NCI-H1092 treated with DMSO at 0.1 percent for 48 hours (cell line): ENCODE data around the gene SPHKAP.
"Not testable (repeated sequence)": the region's sequence is repeated elsewhere in the genome, so short reads cannot be mapped to it uniquely, and the experiment has no call there.

Source experiments
- DNase-seq: peaks from one replicate; lab custom pipeline; 2025; lab: John Stamatoyannopoulos, UW

The SPHKAP gene, protein sequence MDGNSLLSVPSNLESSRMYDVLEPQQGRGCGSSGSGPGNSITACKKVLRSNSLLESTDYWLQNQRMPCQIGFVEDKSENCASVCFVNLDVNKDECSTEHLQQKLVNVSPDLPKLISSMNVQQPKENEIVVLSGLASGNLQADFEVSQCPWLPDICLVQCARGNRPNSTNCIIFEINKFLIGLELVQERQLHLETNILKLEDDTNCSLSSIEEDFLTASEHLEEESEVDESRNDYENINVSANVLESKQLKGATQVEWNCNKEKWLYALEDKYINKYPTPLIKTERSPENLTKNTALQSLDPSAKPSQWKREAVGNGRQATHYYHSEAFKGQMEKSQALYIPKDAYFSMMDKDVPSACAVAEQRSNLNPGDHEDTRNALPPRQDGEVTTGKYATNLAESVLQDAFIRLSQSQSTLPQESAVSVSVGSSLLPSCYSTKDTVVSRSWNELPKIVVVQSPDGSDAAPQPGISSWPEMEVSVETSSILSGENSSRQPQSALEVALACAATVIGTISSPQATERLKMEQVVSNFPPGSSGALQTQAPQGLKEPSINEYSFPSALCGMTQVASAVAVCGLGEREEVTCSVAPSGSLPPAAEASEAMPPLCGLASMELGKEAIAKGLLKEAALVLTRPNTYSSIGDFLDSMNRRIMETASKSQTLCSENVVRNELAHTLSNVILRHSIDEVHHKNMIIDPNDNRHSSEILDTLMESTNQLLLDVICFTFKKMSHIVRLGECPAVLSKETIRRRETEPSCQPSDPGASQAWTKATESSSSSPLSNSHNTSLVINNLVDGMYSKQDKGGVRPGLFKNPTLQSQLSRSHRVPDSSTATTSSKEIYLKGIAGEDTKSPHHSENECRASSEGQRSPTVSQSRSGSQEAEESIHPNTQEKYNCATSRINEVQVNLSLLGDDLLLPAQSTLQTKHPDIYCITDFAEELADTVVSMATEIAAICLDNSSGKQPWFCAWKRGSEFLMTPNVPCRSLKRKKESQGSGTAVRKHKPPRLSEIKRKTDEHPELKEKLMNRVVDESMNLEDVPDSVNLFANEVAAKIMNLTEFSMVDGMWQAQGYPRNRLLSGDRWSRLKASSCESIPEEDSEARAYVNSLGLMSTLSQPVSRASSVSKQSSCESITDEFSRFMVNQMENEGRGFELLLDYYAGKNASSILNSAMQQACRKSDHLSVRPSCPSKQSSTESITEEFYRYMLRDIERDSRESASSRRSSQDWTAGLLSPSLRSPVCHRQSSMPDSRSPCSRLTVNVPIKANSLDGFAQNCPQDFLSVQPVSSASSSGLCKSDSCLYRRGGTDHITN (N-terminal part only)

DNA sequence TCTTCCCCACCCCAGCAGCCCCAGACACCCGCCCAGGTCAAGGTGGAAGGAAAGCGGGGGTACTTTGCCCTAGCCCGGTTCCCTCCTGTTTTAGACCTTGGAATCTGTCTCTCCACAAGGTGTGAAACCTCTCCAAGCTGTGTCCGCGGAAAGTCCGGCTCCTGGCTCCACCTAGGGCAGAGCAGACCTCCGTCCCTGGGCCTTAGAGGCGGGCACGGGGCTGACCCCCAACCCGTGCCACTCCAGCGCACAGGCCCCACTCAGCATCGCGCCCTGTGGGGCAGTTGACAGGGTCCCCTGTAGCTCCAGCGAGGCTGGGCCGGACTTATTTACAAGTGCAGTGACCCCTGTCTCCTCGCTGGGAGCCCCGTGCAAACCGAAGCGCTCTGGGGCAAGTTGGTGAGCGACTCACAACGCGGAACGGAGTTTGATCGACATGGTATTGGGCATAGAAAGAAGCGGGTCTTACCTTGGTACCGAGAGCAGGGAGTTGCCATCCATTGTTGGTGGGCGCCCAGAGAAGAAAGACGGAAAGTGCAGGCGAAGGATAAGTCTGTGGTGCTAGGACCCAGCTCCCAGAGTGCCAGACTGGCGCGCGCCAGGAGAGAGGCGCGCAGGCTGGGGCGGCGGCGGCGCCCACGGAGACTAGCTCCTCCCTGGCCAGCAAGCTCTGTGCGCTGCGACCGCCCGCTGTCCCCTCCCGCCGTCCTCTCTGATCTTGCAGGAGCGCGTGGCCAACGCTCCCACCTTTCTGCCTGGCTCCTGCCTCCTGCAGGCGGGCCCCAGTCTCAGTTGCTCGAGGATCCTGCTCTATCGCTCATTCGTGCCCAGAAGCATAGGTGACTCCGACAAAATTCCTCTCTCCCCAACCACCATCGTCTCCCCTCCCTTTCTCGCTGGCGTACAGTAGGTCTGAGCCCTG, at the start of gene SPHKAP:
Gene SPHKAP (minus strand): TSS at position 590 of the 922 bp plus-strand sequence. CDS start 89 bp downstream, at position 501.
- DNase-seq: peak; percentile 6

DNA sequence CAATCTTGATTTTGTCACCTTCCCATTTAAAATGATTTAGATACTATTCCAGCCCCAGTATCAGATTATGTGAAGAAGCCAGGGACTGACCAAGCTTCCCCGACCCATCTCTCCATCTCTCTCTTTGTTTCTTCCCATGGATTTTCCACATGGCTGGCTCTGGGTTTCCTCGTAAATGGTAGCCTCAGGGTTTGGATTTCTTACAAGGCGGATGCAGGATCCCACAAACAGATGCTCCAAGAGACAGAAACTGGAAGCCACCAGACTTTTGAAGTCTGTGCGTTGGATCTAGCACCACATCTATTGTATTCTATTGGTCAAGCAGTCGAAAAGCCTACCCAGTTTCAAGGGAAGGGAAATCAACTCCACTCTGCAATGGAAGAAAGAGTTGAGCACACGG, 46.0 kb upstream of the SPHKAP start:
- no peak for DNase-seq

DNA sequence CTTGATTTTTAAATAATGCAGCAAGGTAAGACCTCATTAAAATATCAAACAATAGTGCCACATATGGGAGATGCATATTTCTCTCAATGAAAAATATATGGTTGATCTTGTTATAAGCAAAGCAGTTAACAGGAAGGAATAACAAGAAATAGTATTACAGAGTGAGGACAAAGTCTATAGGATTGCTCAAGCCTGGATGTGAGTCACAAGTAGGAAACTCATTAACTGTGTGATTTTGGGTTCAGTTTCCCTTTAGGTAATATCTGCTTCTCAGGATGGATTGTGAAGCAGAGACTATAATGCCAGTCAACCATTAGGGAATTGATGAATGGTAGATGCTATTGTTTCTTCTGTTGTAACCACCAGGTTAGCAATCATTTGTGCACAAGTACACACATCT, 42.9 kb upstream of the SPHKAP start:
- no peak for DNase-seq

DNA sequence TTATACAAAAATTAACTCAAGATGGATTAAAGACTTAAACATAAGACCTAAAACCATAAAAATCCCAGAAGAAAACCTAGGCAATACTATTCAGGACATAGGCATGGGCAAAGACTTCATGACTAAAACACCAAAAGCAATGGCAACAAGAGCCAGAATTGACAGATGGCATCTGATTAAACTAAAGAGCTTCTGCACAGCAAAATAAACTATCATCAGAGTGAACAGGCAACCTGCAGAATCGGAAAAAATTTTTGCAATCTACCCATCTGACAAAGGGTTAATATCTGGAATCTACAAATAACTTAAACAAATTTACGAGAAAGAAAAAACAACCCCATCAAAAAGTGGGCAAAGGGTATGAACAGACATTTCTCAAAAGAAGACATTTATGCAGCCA, 37.1 kb upstream of the SPHKAP start:
- DNase-seq: not testable (repeated sequence)

DNA sequence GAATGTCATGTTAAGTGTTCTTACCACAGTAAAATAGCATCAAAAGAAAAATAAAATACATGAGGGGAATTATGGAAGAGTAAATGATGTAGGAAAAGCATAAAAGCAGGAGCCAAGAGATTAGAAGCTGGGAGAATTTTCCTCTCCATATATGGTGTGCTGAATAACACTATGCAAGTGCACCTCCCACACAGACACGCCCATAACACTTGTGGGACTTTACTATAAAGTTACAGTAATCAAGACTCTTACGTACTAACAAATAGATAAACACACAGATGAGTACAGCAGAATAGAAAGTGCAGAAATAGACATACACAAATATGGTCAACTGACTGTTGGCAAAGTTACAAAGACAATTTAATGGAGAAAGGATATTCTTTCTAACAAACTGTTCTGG, 16.0 kb upstream of the SPHKAP start:
- DNase-seq: no peak

DNA sequence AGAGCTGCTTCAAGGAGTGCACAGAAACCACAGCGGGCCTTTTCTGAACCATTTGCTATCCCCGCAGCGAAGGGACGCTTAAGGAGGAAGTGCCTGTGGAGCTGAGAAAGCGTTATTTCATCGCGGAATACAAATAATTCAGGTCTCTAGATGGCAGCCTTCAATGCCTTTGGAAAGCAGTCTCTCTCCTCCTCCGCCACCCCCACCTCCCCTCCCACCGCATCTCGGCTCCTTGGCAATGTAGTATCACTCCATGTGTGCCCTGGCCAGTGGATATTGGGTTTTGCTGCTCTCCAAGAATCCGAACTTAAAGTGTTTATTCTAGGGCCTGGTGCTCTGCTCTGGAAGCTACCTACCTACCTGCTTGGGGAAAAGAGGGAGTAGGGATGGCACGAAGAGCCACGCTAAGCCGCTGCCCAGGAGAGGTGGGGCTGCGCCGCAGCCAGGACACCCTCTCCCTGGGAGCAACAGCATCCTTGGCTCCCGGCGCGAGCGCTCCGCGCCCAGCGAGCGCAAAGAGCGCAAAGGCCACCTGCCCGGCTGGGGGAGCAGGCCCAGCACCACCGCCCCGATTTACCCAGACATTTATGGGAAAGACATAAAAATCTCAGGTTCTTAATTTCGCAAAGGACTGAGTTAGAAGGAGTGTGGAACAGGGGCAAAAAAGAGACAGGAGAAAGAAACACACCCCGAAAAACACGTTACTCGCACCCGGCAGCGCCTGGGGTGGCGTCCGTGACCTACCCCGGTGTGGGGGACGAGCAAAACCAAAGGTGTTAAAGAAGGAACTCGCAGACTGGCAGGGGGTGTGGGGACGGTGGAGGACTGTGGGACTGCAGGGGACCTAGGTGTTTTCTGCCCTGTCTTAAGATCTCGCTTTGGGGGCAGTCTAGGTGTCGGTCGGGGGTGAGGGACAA, 1.0 kb downstream of the SPHKAP start:
- DNase-seq: peak; percentile 34

DNA sequence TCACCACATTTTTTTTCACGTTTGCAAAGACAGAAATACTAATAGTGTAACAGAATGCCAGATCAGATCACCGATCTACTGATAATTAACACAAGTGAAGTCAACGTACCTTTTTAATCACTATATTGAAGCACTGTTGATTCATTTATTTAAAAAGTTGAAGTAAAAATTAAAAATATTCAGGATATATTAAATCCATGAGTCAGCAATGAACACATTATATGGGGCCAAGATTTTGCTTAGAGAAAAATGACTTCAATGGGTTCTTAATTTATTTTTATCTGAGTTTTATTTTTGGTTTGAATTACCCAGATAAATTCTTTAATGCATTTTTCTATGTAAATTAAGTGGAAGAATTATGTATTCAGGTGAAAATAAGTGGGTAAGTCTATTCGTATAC, 14.2 kb downstream of the SPHKAP start:
- no peak for DNase-seq

DNA sequence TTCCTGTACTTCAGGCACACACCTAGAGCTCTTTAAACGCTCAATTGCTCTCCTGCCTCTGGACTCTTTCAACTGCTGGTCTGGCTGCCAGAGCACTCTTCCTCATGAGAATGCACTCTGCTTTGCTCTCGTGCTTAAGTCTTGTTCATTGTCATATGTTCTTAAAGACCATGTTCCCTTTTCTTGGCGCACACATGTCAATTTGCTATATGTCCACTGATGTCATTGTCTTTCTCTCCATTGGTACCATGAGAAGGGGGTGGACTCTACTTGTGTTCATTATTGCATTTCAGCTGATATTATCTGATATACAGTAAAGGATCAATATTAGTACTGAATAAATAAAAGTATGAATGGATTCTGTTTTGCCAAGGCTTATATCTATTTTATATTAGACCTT, 16.8 kb downstream of the SPHKAP start:
- DNase-seq: no peak

DNA sequence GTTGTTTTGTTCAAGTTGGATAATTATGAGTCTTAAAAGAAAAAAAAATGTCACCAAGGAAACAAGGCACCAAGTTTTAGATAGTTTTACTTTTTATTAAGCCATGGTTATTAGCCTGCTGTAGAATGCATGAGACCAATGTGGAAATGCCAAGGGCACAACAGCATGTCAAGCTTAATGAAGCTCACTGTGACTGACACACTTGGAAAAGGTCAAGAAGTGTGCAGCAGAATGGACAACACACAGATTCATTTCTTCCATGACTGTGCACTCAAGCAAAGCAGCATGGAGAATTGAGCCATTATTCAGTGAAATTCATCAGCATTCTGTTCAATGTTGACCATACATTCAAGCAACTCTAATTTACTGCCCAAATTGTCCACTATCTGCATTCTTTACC, 23.6 kb downstream of the SPHKAP start:
- DNase-seq: no peak

DNA sequence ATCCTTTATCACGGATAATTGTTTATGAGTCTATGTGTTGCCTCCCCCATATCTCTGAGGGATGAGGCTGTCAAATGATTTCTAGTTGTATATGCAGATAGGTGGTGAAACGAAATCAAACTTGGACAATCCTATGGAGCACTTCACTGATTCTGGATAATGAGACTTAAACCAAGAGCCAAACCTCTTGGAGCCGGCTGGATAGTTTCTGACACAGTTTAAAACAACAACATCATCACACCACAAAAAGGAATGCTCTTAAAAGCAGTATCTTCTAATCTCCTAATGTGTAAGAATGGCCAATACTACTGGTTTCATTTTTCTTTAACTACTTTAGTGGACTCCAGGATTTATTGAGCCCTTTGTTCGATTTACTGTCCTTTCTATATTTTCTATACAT, 36.5 kb downstream of the SPHKAP start:
- no peak for DNase-seq

DNA sequence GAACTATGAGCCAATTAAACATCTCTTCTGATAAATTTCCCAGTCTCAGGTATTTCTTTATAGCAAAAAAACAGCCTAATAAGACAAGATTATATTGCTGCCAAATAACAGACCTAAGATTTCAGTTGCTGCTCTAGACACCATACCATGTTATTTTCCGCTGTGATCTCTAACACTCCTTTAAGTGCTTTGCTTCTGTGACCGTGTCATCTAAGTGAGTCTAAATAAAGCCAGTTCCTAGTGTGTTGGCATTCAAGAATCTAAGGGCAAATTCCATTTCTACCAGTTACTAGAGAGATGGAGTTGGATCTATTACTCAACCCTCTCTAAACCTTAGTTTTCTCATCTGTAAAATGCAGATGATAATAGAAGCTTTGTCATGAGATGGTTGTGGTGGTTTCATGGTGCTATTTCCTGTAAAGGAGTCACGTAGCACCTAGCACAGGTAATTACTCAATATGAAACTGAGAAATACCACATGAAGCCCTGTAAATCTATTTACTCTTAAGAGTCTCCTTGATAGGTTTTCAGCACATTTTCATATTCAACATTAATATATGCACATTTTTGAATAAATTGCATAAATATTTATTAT, 40.5 kb downstream of the SPHKAP start:
- DNase-seq: no peak

DNA sequence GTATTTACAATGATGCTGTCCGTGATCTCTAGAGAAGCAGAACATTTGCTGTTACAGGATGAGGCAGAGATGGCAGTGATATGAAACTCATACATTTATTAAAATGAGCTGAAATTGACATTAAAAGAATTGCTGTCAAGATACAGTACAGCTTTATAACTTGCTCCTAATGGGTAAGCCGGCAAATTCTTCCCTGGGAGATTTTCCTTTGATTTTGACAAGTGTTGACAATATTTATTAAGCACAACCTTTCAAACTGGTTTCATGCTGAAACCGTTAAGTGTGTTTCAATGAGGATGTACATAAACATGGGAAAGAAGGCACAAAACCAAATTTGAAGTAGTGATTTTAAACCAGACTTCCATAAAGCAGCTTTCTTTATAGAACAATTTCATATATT, 45.5 kb downstream of the SPHKAP start:
- DNase-seq: no peak

DNA sequence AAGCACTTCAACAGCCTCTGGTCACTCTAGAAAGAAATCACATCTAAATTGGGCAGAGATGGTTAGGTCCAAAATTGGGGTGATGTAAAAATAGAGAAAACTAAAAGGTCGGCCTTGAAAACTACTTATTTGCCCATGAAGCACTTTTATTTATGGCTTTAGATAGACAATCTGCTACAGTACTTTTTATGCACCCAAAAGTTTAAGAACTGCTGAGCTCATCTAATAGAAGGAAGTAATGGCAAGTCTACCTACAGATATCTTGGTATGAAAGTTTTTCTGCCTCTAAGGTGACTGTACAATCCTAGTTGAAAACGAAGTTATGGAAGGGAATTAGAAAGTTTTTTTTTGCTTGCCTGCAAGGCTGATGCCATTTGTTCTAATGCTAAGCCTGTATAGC, 46.2 kb downstream of the SPHKAP start:
- DNase-seq: no peak

DNA sequence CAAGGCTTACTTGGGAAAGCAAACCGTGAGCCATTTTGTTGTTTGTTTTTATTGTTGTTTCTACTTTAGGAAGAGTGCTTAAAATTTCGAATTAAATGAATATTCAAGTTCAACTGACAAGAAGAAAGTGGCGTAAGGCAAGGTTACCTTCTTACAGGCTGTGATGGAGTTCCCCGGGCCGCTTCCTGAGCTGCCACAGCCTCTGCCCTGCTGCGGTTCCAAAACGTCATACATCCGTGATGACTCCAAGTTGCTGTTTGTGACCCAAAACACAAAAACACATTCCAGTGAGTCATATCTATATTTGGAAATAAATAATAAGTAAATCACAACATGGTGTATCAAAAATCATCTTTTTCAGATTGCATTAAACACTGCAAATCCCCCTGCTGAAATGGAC, 49.7 kb downstream of the SPHKAP start:
- no peak for DNase-seq

DNA sequence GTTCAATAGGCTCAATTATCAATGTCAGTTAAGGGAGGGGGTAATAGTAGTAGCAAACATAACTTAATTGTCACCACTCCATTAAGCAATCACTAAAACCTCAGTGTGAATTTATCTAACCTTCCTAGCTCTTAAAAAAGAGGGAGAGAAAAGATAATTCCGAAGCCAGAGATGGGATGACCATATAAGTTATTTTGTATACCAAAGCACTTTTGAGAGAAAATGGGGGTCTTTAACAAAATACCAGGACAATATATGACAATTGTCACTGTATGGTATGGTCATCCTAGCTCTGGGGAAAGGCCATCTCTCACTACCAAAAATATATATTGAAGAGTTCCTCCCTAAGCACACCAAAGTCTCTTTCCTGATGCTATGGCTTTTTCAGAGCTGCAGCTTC, 55.1 kb downstream of the SPHKAP start:
- DNase-seq: no peak

DNA sequence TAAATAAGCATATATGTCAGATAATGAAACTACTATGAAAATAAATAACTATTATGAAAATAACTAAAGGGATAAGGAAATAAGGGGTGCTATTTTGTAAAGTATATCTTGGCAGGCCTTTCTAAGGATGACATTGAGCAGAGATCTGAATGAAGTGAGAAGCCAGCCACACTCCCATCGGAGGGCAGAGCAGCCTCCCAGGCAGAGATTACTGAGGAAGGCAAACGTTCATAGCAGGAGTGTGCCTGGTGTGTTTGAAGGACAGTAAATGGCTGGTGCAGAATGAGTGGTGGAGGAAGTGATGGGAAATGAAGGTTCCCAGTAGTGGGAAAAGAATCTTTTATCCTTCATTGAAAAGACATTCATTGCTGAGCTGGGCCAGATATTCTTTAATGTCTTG, 62.5 kb downstream of the SPHKAP start:
- no peak for DNase-seq

DNA sequence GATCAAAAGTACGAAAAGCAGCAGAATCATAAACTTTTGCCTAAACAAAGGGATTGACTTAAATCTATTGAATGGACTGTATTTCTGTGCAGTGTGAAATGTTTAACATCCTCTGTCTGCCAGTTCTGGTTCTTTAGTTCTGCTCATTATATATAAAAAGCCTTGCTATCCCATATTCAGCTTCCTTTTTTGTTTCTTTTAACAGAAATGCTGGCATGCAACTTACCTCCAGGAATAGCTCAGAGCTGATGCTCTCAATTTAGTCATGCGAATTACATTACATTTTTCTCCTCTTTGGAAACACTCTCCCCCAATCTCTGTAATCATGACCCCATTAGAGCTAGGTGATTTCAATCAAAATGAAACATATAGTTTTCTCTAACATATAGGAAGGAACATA, 73.6 kb downstream of the SPHKAP start:
- no peak for DNase-seq

DNA sequence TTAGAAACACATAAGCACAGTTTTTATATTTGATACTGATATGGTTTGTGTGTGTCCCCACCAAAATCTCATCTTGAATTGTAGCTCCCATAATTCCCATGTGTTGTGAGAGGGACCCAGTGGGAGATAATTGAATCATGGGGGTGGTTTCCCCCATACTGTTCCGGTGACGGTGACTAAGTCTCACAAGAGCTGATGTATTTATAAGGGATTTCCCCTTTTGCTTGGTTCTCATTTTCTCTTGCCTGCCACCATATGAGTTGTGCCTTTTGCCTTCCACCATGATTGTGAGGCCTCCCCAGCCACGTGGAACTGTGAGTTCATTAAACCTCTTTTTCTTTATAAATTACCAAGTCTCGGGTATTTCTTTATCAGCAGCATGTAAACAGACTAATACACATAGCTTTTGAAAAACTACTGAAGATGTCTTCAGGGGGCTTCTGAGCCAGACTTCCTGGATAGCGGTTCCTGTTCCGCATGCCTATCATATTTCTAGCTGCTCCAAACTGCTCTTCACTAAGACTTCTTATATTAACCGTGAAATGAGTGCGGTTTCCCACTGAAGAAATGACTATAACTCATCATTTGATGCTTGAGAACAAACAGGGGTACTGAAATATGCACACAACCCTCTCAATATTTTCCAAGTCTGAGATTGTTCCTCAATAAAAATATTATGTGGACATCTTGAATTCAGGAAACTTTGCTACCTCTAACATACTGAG, 75.8 kb downstream of the SPHKAP start:
- DNase-seq: no peak

DNA sequence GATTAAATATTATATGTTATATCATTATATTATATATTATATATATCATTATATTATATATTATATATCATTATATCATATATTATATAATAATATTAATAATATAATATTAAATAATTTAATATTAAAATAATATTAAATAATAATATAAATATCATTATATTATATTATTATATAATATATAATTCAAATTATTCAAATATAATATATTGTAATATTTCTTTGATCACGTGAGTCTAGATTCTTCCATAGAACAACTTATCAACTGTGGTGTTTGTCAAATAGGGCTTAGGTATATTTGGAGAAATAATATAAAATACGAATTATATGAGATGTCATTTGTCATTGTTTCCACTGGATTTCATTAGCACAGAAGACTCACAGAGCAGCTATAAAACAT, 77.3 kb downstream of the SPHKAP start:
- DNase-seq: no peak
